ENCODE data around the gene TCF15. TPM values are rescaled to one million over a fixed set of nuclear protein-coding genes. Genes with fewer than 3 reads are reported as not detected.

Gene TCF15
- total and polyA plus RNA-seq, 2 of the 13 experiments (the other 11 are each of a cell fraction or from before 2014, with no cell fraction given), result not detected

DNA sequence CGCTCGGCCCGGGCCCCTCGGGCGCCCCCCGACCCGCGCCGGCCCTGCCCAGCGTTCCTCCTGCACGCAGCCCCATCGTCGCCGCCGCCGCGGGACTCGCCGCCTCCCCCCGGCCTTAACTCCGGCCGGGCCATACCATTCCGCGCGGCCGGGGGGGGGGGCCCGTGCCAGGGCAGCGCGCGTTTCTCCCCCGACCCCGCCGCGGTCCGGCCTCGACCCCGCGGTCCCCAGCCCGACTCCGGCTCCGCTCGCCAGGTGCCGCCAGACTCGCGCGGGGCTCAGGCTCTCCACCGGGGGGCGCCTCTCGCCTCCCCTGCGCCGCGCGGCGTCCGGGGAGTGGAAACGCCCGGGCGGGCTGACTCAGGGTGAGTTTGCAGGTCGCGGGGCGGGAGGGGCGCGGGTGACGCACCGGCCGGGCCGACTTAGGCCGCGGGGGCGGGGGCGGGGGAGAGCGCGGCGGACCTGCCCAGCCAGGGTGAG lies 43.0 kb upstream of the TCF15 start, which contains the start of gene SRXN1 (continued):
- TF ChIP-seq, protein P1, sequence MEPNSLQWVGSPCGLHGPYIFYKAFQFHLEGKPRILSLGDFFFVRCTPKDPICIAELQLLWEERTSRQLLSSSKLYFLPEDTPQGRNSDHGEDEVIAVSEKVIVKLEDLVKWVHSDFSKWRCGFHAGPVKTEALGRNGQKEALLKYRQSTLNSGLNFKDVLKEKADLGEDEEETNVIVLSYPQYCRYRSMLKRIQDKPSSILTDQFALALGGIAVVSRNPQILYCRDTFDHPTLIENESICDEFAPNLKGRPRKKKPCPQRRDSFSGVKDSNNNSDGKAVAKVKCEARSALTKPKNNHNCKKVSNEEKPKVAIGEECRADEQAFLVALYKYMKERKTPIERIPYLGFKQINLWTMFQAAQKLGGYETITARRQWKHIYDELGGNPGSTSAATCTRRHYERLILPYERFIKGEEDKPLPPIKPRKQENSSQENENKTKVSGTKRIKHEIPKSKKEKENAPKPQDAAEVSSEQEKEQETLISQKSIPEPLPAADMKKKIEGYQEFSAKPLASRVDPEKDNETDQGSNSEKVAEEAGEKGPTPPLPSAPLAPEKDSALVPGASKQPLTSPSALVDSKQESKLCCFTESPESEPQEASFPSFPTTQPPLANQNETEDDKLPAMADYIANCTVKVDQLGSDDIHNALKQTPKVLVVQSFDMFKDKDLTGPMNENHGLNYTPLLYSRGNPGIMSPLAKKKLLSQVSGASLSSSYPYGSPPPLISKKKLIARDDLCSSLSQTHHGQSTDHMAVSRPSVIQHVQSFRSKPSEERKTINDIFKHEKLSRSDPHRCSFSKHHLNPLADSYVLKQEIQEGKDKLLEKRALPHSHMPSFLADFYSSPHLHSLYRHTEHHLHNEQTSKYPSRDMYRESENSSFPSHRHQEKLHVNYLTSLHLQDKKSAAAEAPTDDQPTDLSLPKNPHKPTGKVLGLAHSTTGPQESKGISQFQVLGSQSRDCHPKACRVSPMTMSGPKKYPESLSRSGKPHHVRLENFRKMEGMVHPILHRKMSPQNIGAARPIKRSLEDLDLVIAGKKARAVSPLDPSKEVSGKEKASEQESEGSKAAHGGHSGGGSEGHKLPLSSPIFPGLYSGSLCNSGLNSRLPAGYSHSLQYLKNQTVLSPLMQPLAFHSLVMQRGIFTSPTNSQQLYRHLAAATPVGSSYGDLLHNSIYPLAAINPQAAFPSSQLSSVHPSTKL (CRISPR knock-in tag; IDR thresholded peaks at IDR 0.05), result peak; percentile 42; the same call in 1 of the 2 replicates
- TF ChIP-seq XRCC5 (optimal IDR thresholded peaks at IDR 0.05; ENCODE audit: low read length) (peak; percentile 96), KLF12 (CRISPR knock-in tag; IDR thresholded peaks at IDR 0.05; ENCODE audit: borderline replicate concordance) (peak; percentile 93), MAFK (conservative IDR thresholded peaks at IDR 0.05 in 1 of 2, IDR thresholded peaks at IDR 0.05 in 1 of 2; ENCODE audit: low read length in 2 of 2) (peak; percentile 16 to 55; a peak in 3 of 4 replicates), JUNB (CRISPR knock-in tag; IDR thresholded peaks at IDR 0.05; ENCODE audit: borderline replicate concordance) (no peak; the same call in 1 of the 2 replicates), ATF1 (CRISPR knock-in tag; IDR thresholded peaks at IDR 0.05) (no peak), TP53 (CRISPR knock-in tag; conservative IDR thresholded peaks at IDR 0.05) (no peak), ZNF766 (CRISPR knock-in tag; IDR thresholded peaks at IDR 0.05; ENCODE audit: borderline replicate concordance) (peak; percentile 90; the same call in 1 of the 2 replicates), MAF1 (CRISPR knock-in tag; IDR thresholded peaks at IDR 0.05; ENCODE audit: borderline replicate concordance) (0 out of 2 replicates have a peak, but pooled peaks have one; percentile 39), ZNF672 (CRISPR knock-in tag; IDR thresholded peaks at IDR 0.05) (peak; percentile 57; the same call in 1 of the 2 replicates), PITX1 (CRISPR knock-in tag; IDR thresholded peaks at IDR 0.05) (no peak), FOXA3 (CRISPR knock-in tag; IDR thresholded peaks at IDR 0.05) (0 out of 2 replicates have a peak, but pooled peaks have one; percentile 49), SP140L (CRISPR knock-in tag; IDR thresholded peaks at IDR 0.05; ENCODE audit: borderline replicate concordance) (no peak), ZNF335 (CRISPR knock-in tag; IDR thresholded peaks at IDR 0.05) (no peak), BORCS8-MEF2B (CRISPR knock-in tag; IDR thresholded peaks at IDR 0.05) (peak; percentile 87; the same call in 1 of the 2 replicates), NFATC3 (CRISPR knock-in tag; IDR thresholded peaks at IDR 0.05) (no peak), FOXK1 (CRISPR knock-in tag; IDR thresholded peaks at IDR 0.05; ENCODE audit: borderline replicate concordance, low read depth) (no peak), ZNF451 (CRISPR knock-in tag; IDR thresholded peaks at IDR 0.05) (peak; percentile 52; the same call in 1 of the 2 replicates)
- TF ChIP-seq, protein P2, sequence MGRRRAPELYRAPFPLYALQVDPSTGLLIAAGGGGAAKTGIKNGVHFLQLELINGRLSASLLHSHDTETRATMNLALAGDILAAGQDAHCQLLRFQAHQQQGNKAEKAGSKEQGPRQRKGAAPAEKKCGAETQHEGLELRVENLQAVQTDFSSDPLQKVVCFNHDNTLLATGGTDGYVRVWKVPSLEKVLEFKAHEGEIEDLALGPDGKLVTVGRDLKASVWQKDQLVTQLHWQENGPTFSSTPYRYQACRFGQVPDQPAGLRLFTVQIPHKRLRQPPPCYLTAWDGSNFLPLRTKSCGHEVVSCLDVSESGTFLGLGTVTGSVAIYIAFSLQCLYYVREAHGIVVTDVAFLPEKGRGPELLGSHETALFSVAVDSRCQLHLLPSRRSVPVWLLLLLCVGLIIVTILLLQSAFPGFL (CRISPR knock-in tag; IDR thresholded peaks at IDR 0.05), result no peak
- TF ChIP-seq, protein P3, sequence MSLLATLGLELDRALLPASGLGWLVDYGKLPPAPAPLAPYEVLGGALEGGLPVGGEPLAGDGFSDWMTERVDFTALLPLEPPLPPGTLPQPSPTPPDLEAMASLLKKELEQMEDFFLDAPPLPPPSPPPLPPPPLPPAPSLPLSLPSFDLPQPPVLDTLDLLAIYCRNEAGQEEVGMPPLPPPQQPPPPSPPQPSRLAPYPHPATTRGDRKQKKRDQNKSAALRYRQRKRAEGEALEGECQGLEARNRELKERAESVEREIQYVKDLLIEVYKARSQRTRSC (CRISPR knock-in tag; IDR thresholded peaks at IDR 0.05; ENCODE audit: low read depth), result no peak
- TF ChIP-seq, protein P4, sequence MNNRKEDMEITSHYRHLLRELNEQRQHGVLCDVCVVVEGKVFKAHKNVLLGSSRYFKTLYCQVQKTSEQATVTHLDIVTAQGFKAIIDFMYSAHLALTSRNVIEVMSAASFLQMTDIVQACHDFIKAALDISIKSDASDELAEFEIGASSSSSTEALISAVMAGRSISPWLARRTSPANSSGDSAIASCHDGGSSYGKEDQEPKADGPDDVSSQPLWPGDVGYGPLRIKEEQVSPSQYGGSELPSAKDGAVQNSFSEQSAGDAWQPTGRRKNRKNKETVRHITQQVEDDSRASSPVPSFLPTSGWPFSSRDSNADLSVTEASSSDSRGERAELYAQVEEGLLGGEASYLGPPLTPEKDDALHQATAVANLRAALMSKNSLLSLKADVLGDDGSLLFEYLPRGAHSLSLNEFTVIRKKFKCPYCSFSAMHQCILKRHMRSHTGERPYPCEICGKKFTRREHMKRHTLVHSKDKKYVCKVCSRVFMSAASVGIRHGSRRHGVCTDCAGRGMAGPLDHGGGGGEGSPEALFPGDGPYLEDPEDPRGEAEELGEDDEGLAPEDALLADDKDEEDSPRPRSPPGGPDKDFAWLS (CRISPR knock-in tag; IDR thresholded peaks at IDR 0.05; ENCODE audit: borderline replicate concordance), result no peak
- TF ChIP-seq, protein P5, sequence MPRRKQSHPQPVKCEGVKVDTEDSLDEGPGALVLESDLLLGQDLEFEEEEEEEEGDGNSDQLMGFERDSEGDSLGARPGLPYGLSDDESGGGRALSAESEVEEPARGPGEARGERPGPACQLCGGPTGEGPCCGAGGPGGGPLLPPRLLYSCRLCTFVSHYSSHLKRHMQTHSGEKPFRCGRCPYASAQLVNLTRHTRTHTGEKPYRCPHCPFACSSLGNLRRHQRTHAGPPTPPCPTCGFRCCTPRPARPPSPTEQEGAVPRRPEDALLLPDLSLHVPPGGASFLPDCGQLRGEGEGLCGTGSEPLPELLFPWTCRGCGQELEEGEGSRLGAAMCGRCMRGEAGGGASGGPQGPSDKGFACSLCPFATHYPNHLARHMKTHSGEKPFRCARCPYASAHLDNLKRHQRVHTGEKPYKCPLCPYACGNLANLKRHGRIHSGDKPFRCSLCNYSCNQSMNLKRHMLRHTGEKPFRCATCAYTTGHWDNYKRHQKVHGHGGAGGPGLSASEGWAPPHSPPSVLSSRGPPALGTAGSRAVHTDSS (CRISPR knock-in tag; conservative IDR thresholded peaks at IDR 0.05), result no peak

Measured in HepG2 (cell line).